CD8-positive, alpha-beta memory T cell (primary cell): Measurements from ENCODE around the gene PLXNA2. TPM values are rescaled to one million over a fixed set of nuclear protein-coding genes. Genes with fewer than 3 reads are reported as not detected.

Source experiments
- CTCF ChIA-PET: fragments of 350-600 bp; sonication (Branson Sonifier 250); formaldehyde crosslinking; loops from one replicate; lab custom pipeline; 2021; ENCODE audit warnings: antibody characterized with exemption; lab: Charles Lee
- POLR2A ChIA-PET: fragments of 350-600 bp; sonication (Branson Sonifier 250); formaldehyde crosslinking; loops from one replicate; lab custom pipeline; 2021; ENCODE audit warnings: antibody characterized with exemption; lab: Charles Lee
- DNase-seq, 5 donors: peaks; one replicate each; pipeline versions ENCODE4 v3.0.0 to v3.0.0-alpha.2; 2020 to 2022; ENCODE audit warnings: mixed read lengths in 1 of 5
- H3K27ac ChIP-seq: one replicate; pipeline ENCODE4 v1.7.0; 2013; ENCODE audit warnings: low read depth, mild to moderate bottlenecking, low read length, moderate library complexity
- H3K27me3 ChIP-seq: 2 replicates; pipeline ENCODE4 v1.7.0; 2013; ENCODE audit warnings: low read length, mild to moderate bottlenecking; ENCODE audit not compliant: insufficient read depth, poor library complexity, severe bottlenecking
- H3K36me3 ChIP-seq: 2 replicates; pipeline ENCODE4 v1.7.0; 2013; ENCODE audit warnings: mild to moderate bottlenecking, low read length, moderate library complexity; ENCODE audit not compliant: insufficient read depth
- H3K4me1 ChIP-seq: 2 replicates; pipeline ENCODE4 v1.7.0; 2013; ENCODE audit warnings: mild to moderate bottlenecking, low read length, moderate library complexity; ENCODE audit not compliant: insufficient read depth
- H3K4me3 ChIP-seq: 2 replicates; pipeline ENCODE4 v1.7.0; 2013; ENCODE audit warnings: mild to moderate bottlenecking, low read length
- H3K9me3 ChIP-seq: 2 replicates; pipeline ENCODE4 v1.7.0; 2013; ENCODE audit warnings: mild to moderate bottlenecking, low read length
- H3K27ac Mint-ChIP-seq, 8 donors: one replicate each; pipeline ENCODE4 v1.8.0; 2020 to 2021; ENCODE audit warnings: mixed read lengths in 8 of 8, mild to moderate bottlenecking in 6 of 8, inconsistent platforms in 3 of 8, moderate library complexity in 3 of 8
- H3K27me3 Mint-ChIP-seq, 2 donors: one replicate each; pipeline ENCODE4 v1.8.0; 2020 to 2021; ENCODE audit warnings: mixed read lengths in 2 of 2, mild to moderate bottlenecking in 1 of 2, moderate library complexity in 1 of 2
- H3K36me3 Mint-ChIP-seq, 3 donors: one replicate each; pipeline ENCODE4 v1.8.0; 2020 to 2021; ENCODE audit warnings: mixed read lengths in 3 of 3, inconsistent platforms in 1 of 3, mild to moderate bottlenecking in 1 of 3
- H3K4me1 Mint-ChIP-seq, 3 donors: one replicate each; pipeline ENCODE4 v1.8.0; 2020 to 2021; ENCODE audit warnings: mixed read lengths in 3 of 3, inconsistent platforms in 1 of 3, mild to moderate bottlenecking in 1 of 3
- H3K4me3 Mint-ChIP-seq, 7 donors: one replicate each; pipeline ENCODE4 v1.8.0; 2020 to 2021; ENCODE audit warnings: mixed read lengths in 7 of 7, mild to moderate bottlenecking in 6 of 7, moderate library complexity in 4 of 7, inconsistent platforms in 2 of 7
- H3K9me3 Mint-ChIP-seq, 5 donors: one replicate each; pipeline ENCODE4 v1.8.0; 2020 to 2022; ENCODE audit warnings: mixed read lengths in 5 of 5, mild to moderate bottlenecking in 3 of 5, moderate library complexity in 2 of 5, inconsistent platforms in 1 of 5
- polyA plus RNA-seq: library from polyadenylated mRNA; unstranded; fragments of 300-500 nt; fragmentation: Illumina TruSeq; gene quantifications from one replicate; pipeline ENCODE4 v1.2.3, GENCODE V29; 2021
- total RNA-seq, 2 experiments: library from RNA; stranded (reverse); gene quantifications; one replicate each; pipeline ENCODE4 v1.2.3, GENCODE V29; 2021

The PLXNA2 gene
- total and polyA plus RNA-seq, 3 experiments from 2014 or later: 0.75 to 1.1 (median 1.0) TPM

- no peak overlapping the region for H3K27ac ChIP-seq
- no peaks in the 10 kb centered on the region for H3K9me3 ChIP-seq
- Mint-ChIP-seq H3K9me3 (no peaks in the 10 kb centered on the region), H3K36me3 (peaks cover 0 to 1% (median 0%) of the 10 kb centered on the region in 3 donors), H3K4me3 (no peak overlapping the region), H3K27me3 (peaks cover 1 to 2% of the 10 kb centered on the region in 2 donors), H3K4me1 (no peaks in the 10 kb centered on the region), H3K27ac (no peak overlapping the region)
- no peak for DNase-seq
- H3K27me3 ChIP-seq: no peaks in the 10 kb centered on the region
- ChIA-PET CTCF (no interaction called here), POLR2A (no interaction called here)
- no peaks in the 10 kb centered on the region for H3K4me1 ChIP-seq
- no peaks in the 10 kb centered on the region for H3K36me3 ChIP-seq
- no peak overlapping the region for H3K4me3 ChIP-seq
Measured at GRCh38 chr1:208068407-208068806, 175.8 kb downstream of the PLXNA2 start.

- H3K36me3 Mint-ChIP-seq: peaks cover 0 to 1% (median 0%) of the 10 kb centered on the region in 3 donors
- CTCF ChIA-PET: no interaction called here
- Histone ChIP-seq H3K4me1 (no peaks in the 10 kb centered on the region), H3K27ac (no peak overlapping the region), H3K36me3 (no peaks in the 10 kb centered on the region), H3K4me3 (no peak overlapping the region), H3K9me3 (no peaks in the 10 kb centered on the region), H3K27me3 (no peaks in the 10 kb centered on the region)
- H3K27ac Mint-ChIP-seq: no peak overlapping the region
- H3K27me3 Mint-ChIP-seq: peaks cover 1 to 2% of the 10 kb centered on the region in 2 donors
- DNase-seq: no peak
- no peaks in the 10 kb centered on the region for H3K4me1 Mint-ChIP-seq
- H3K4me3 Mint-ChIP-seq: no peak overlapping the region
- POLR2A ChIA-PET: no interaction called here
- no peaks in the 10 kb centered on the region for H3K9me3 Mint-ChIP-seq
Measured at GRCh38 chr1:208066583-208066982, 177.6 kb downstream of the PLXNA2 start.

GRCh38 chr1:208065862-208066261 is 178.3 kb downstream of the PLXNA2 start:
- POLR2A ChIA-PET: no interaction called here
- Mint-ChIP-seq H3K36me3 (peaks cover 0 to 1% (median 0%) of the 10 kb centered on the region in 3 donors), H3K27me3 (peaks cover 1 to 2% of the 10 kb centered on the region in 2 donors), H3K9me3 (no peaks in the 10 kb centered on the region), H3K4me1 (no peaks in the 10 kb centered on the region), H3K27ac (no peak overlapping the region), H3K4me3 (no peak overlapping the region)
- Histone ChIP-seq H3K4me3 (no peak overlapping the region), H3K4me1 (no peaks in the 10 kb centered on the region), H3K27me3 (no peaks in the 10 kb centered on the region), H3K27ac (no peak overlapping the region), H3K9me3 (no peaks in the 10 kb centered on the region), H3K36me3 (no peaks in the 10 kb centered on the region)
- DNase-seq: no peak
- CTCF ChIA-PET: no interaction called here

- CTCF ChIA-PET: no interaction called here
- Histone ChIP-seq H3K36me3 (no peaks in the 10 kb centered on the region), H3K4me1 (no peaks in the 10 kb centered on the region), H3K27ac (no peak overlapping the region), H3K9me3 (no peaks in the 10 kb centered on the region), H3K27me3 (no peaks in the 10 kb centered on the region), H3K4me3 (no peak overlapping the region)
- no peak overlapping the region for H3K4me3 Mint-ChIP-seq
- no peaks in the 10 kb centered on the region for H3K9me3 Mint-ChIP-seq
- H3K36me3 Mint-ChIP-seq: peaks cover 0 to 1% (median 0%) of the 10 kb centered on the region in 3 donors
- no peak overlapping the region for H3K27ac Mint-ChIP-seq
- H3K4me1 Mint-ChIP-seq: no peaks in the 10 kb centered on the region
- POLR2A ChIA-PET: no interaction called here
- DNase-seq: no peak
- peaks cover 4 to 5% of the 10 kb centered on the region in 2 donors for H3K27me3 Mint-ChIP-seq
Measured at GRCh38 chr1:208061632-208062031, 182.6 kb downstream of the PLXNA2 start.

GRCh38 chr1:208061118-208061517 is 183.1 kb downstream of the PLXNA2 start:
- Mint-ChIP-seq H3K27me3 (peaks cover 5% of the 10 kb centered on the region in 2 donors), H3K27ac (no peak overlapping the region), H3K4me1 (no peaks in the 10 kb centered on the region), H3K4me3 (no peak overlapping the region), H3K9me3 (no peaks in the 10 kb centered on the region), H3K36me3 (peaks cover 0 to under 1% (median 0%) of the 10 kb centered on the region in 3 donors)
- CTCF ChIA-PET: no interaction called here
- no peaks in the 10 kb centered on the region for H3K27me3 ChIP-seq
- H3K27ac ChIP-seq: no peak overlapping the region
- H3K9me3 ChIP-seq: no peaks in the 10 kb centered on the region
- H3K4me1 ChIP-seq: no peaks in the 10 kb centered on the region
- H3K4me3 ChIP-seq: no peak overlapping the region
- POLR2A ChIA-PET: no interaction called here
- no peaks in the 10 kb centered on the region for H3K36me3 ChIP-seq
- DNase-seq: no peak

- no peaks in the 10 kb centered on the region for H3K27me3 ChIP-seq
- no peaks in the 10 kb centered on the region for H3K36me3 ChIP-seq
- Mint-ChIP-seq H3K4me1 (no peaks in the 10 kb centered on the region), H3K4me3 (no peak overlapping the region), H3K9me3 (no peaks in the 10 kb centered on the region), H3K27me3 (peaks cover 5 to 8% of the 10 kb centered on the region in 2 donors), H3K36me3 (peaks cover 0 to 2% (median 0%) of the 10 kb centered on the region in 3 donors), H3K27ac (no peak overlapping the region)
- CTCF ChIA-PET: no interaction called here
- no peak overlapping the region for H3K4me3 ChIP-seq
- no peak for DNase-seq
- POLR2A ChIA-PET: no interaction called here
- H3K4me1 ChIP-seq: no peaks in the 10 kb centered on the region
- no peaks in the 10 kb centered on the region for H3K9me3 ChIP-seq
- H3K27ac ChIP-seq: no peak overlapping the region
Measured at GRCh38 chr1:208060215-208060869, 183.8 kb downstream of the PLXNA2 start.

GRCh38 chr1:208059409-208060001 is 184.7 kb downstream of the PLXNA2 start:
- ChIA-PET CTCF (interaction anchor here (1.0 kb wide), 1 partner anchor 11 kb away, joined by 3 read pairs; no protein-coding TSS in a partner anchor), POLR2A (no interaction called here)
- H3K9me3 Mint-ChIP-seq: no peaks in the 10 kb centered on the region
- H3K36me3 Mint-ChIP-seq: peaks cover 0 to 2% (median 0%) of the 10 kb centered on the region in 3 donors
- H3K27me3 Mint-ChIP-seq: peaks cover 7 to 8% of the 10 kb centered on the region in 2 donors
- Histone ChIP-seq H3K27me3 (no peaks in the 10 kb centered on the region), H3K4me3 (no peak overlapping the region), H3K9me3 (no peaks in the 10 kb centered on the region), H3K4me1 (no peaks in the 10 kb centered on the region), H3K36me3 (no peaks in the 10 kb centered on the region), H3K27ac (no peak overlapping the region)
- DNase-seq: no peak
- H3K4me1 Mint-ChIP-seq: no peaks in the 10 kb centered on the region
- H3K4me3 Mint-ChIP-seq: no peak overlapping the region
- H3K27ac Mint-ChIP-seq: peak overlapping the region in 1 of 8 donors; percentile 3

- no peak overlapping the region for H3K27ac Mint-ChIP-seq
- no peak for DNase-seq
- no peaks in the 10 kb centered on the region for H3K4me1 Mint-ChIP-seq
- no peak overlapping the region for H3K4me3 ChIP-seq
- no peak overlapping the region for H3K4me3 Mint-ChIP-seq
- peaks cover 0 to 2% (median 0%) of the 10 kb centered on the region in 3 donors for H3K36me3 Mint-ChIP-seq
- no peak overlapping the region for H3K27ac ChIP-seq
- H3K36me3 ChIP-seq: no peaks in the 10 kb centered on the region
- ChIA-PET POLR2A (no interaction called here), CTCF (interaction anchor here (1.0 kb wide), 1 partner anchor 12 kb away, joined by 3 read pairs; no protein-coding TSS in a partner anchor)
- no peaks in the 10 kb centered on the region for H3K27me3 ChIP-seq
- H3K9me3 ChIP-seq: no peaks in the 10 kb centered on the region
- H3K9me3 Mint-ChIP-seq: no peaks in the 10 kb centered on the region
- H3K27me3 Mint-ChIP-seq: peaks cover 7 to 8% of the 10 kb centered on the region in 2 donors
- no peaks in the 10 kb centered on the region for H3K4me1 ChIP-seq
Measured at GRCh38 chr1:208058756-208059155, 185.4 kb downstream of the PLXNA2 start.
